Neural progenitor cell (in vitro differentiated cells): ENCODE data around the gene C15orf62. TPM values are rescaled to one million over a fixed set of nuclear protein-coding genes. Genes with fewer than 3 reads are reported as not detected.
A peak's percentile ranks its signal among the peaks of the same experiment; 100 is the strongest.

Source experiments
- DNase-seq: peaks from one replicate; pipeline ENCODE4 v3.0.0-alpha.2; 2016; ENCODE audit warnings: low spot score
- H2AFZ ChIP-seq: fragments of 200-600 bp; sonication (generic); replicated peaks from 2 replicates; pipeline ENCODE4 v1.6.1; 2016; ENCODE audit warnings: antibody characterized with exemption
- H3F3A ChIP-seq: fragments of 200-600 bp; sonication (generic); 2 replicates; pipeline ENCODE4 v1.6.1; 2016; ENCODE audit warnings: antibody characterized with exemption, low read depth
- H3K27ac ChIP-seq: fragments of 200-600 bp; sonication (generic); 2 replicates; pipeline ENCODE4 v1.5.1; 2016; ENCODE audit warnings: mild to moderate bottlenecking
- H3K27me3 ChIP-seq: fragments of 200-600 bp; sonication (generic); 2 replicates; pipeline ENCODE4 v1.6.1; 2016; ENCODE audit warnings: mild to moderate bottlenecking, moderate library complexity
- H3K36me3 ChIP-seq: fragments of 200-600 bp; sonication (generic); 2 replicates; pipeline ENCODE4 v1.5.1; 2016
- H3K4me1 ChIP-seq: fragments of 200-600 bp; sonication (generic); 2 replicates; pipeline ENCODE4 v1.6.1; 2016; ENCODE audit warnings: mixed run types
- H3K4me2 ChIP-seq: fragments of 200-600 bp; sonication (generic); 2 replicates; pipeline ENCODE4 v1.6.1; 2016
- H3K4me3 ChIP-seq: fragments of 200-600 bp; sonication (generic); 2 replicates; pipeline ENCODE4 v1.5.1; 2016
- H3K79me2 ChIP-seq: fragments of 200-600 bp; sonication (generic); 2 replicates; pipeline ENCODE4 v1.6.1; 2016; ENCODE audit warnings: low read depth
- H3K9ac ChIP-seq: fragments of 200-600 bp; sonication (generic); 2 replicates; pipeline ENCODE4 v1.6.1; 2016
- H3K9me3 ChIP-seq: fragments of 200-600 bp; sonication (generic); 2 replicates; pipeline ENCODE4 v1.5.1; 2016; ENCODE audit warnings: low read depth
- H4K20me1 ChIP-seq: fragments of 200-600 bp; sonication (generic); 2 replicates; pipeline ENCODE4 v1.6.1; 2016; ENCODE audit warnings: low read depth
- H3K27ac Mint-ChIP-seq: 3 replicates; pipeline ENCODE4 v1.8.0; 2021; ENCODE audit warnings: mixed read lengths
- H3K27me3 Mint-ChIP-seq: 2 replicates; pipeline ENCODE4 v1.8.0; 2022; ENCODE audit warnings: low read depth, mild to moderate bottlenecking, inconsistent platforms, moderate library complexity, mixed read lengths; ENCODE audit not compliant: insufficient read depth
- H3K36me3 Mint-ChIP-seq: 3 replicates; pipeline ENCODE4 v1.8.0; 2021; ENCODE audit warnings: mixed read lengths
- H3K4me1 Mint-ChIP-seq: 3 replicates; pipeline ENCODE4 v1.8.0; 2021; ENCODE audit warnings: mixed read lengths
- H3K4me3 Mint-ChIP-seq: 3 replicates; pipeline ENCODE4 v1.8.0; 2021; ENCODE audit warnings: mild to moderate bottlenecking, moderate library complexity, mixed read lengths
- H3K9me3 Mint-ChIP-seq: 3 replicates; pipeline ENCODE4 v1.8.0; 2020; ENCODE audit warnings: mixed read lengths
- CTCF ChIP-seq: fragments of 200-600 bp; sonication (generic); IDR thresholded peaks from 2 replicates; pipeline ENCODE4 v1.5.1; 2017; ENCODE audit warnings: antibody characterized with exemption, mild to moderate bottlenecking
- EZH2 ChIP-seq: fragments of 200-600 bp; sonication (generic); IDR thresholded peaks from 2 replicates; pipeline ENCODE4 v1.6.1; 2017; ENCODE audit warnings: antibody characterized with exemption, mild to moderate bottlenecking, moderate library complexity
- EZH2phosphoT487 ChIP-seq: fragments of 200-600 bp; sonication (generic); IDR thresholded peaks from 2 replicates; pipeline ENCODE4 v1.6.1; 2017; ENCODE audit warnings: antibody characterized with exemption
- total RNA-seq: library from RNA; depleted of rRNA; stranded (reverse); fragments of >200 nt; gene quantifications from 2 replicates; pipeline ENCODE4 v1.2.3, GENCODE V29; 2015; ENCODE audit warnings: low replicate concordance

The C15orf62 gene
- total RNA-seq, 1 donor from 2014 or later: not detected

GRCh38 chr15:40808861-40809450 lies 39.2 kb downstream of the C15orf62 start:
- Mint-ChIP-seq H3K27me3 (peaks cover 2% of the 10 kb centered on the region), H3K9me3 (no peaks in the 10 kb centered on the region), H3K4me1 (peaks cover 21% of the 10 kb centered on the region), H3K36me3 (no peaks in the 10 kb centered on the region), H3K4me3 (peak overlapping the region; percentile 14), H3K27ac (peak overlapping the region; percentile 14)
- Histone ChIP-seq H3K9me3 (no peaks in the 10 kb centered on the region), H3F3A (peaks cover 9% of the 10 kb centered on the region), H3K9ac (no peak overlapping the region), H3K4me1 (peaks cover 5% of the 10 kb centered on the region), H3K4me2 (no peak overlapping the region), H3K4me3 (no peak overlapping the region), H2AFZ (no peak overlapping the region), H4K20me1 (no peaks in the 10 kb centered on the region), H3K36me3 (no peaks in the 10 kb centered on the region), H3K27ac (no peak overlapping the region), H3K79me2 (peaks cover 22% of the 10 kb centered on the region), H3K27me3 (no peaks in the 10 kb centered on the region)
- DNase-seq: no peak
- TF ChIP-seq EZH2 (no peak), CTCF (no peak), EZH2phosphoT487 (no peak)

- Histone ChIP-seq H3K27ac (no peak overlapping the region), H3K9me3 (no peaks in the 10 kb centered on the region), H3K9ac (no peak overlapping the region), H3K4me1 (no peaks in the 10 kb centered on the region), H2AFZ (no peak overlapping the region), H3K4me3 (no peak overlapping the region), H3K36me3 (no peaks in the 10 kb centered on the region), H3F3A (no peaks in the 10 kb centered on the region), H3K79me2 (no peaks in the 10 kb centered on the region), H3K27me3 (no peaks in the 10 kb centered on the region), H4K20me1 (no peaks in the 10 kb centered on the region), H3K4me2 (no peak overlapping the region)
- TF ChIP-seq EZH2 (no peak), EZH2phosphoT487 (no peak)
- H3K36me3 Mint-ChIP-seq: peaks cover 4% of the 10 kb centered on the region
- H3K27me3 Mint-ChIP-seq: peaks cover 4% of the 10 kb centered on the region
- peak overlapping the region; percentile 29 for H3K27ac Mint-ChIP-seq
- DNase-seq: no peak
- H3K4me1 Mint-ChIP-seq: peaks cover 8% of the 10 kb centered on the region
- H3K4me3 Mint-ChIP-seq: no peak overlapping the region
- no peaks in the 10 kb centered on the region for H3K9me3 Mint-ChIP-seq
Measured at GRCh38 chr15:40812721-40813425, 43.1 kb downstream of the C15orf62 start.

- Histone ChIP-seq H4K20me1 (no peaks in the 10 kb centered on the region), H3K27ac (no peak overlapping the region), H3K79me2 (no peaks in the 10 kb centered on the region), H2AFZ (no peak overlapping the region), H3K9ac (no peak overlapping the region), H3K4me3 (no peak overlapping the region), H3K4me1 (no peaks in the 10 kb centered on the region), H3K4me2 (no peak overlapping the region), H3K36me3 (no peaks in the 10 kb centered on the region), H3K9me3 (no peaks in the 10 kb centered on the region), H3F3A (no peaks in the 10 kb centered on the region), H3K27me3 (no peaks in the 10 kb centered on the region)
- Mint-ChIP-seq H3K27me3 (peaks cover 4% of the 10 kb centered on the region), H3K4me1 (no peaks in the 10 kb centered on the region), H3K36me3 (peaks cover 4% of the 10 kb centered on the region), H3K27ac (no peak overlapping the region), H3K4me3 (no peak overlapping the region), H3K9me3 (no peaks in the 10 kb centered on the region)
- DNase-seq: no peak
- TF ChIP-seq EZH2phosphoT487 (no peak), CTCF (no peak), EZH2 (no peak)
Measured at GRCh38 chr15:40815042-40815698, 45.4 kb downstream of the C15orf62 start.
